Right renal cortex interstitium (tissue), 3 donors: ENCODE data around the gene MBNL2. TPM values are rescaled to one million over a fixed set of nuclear protein-coding genes. Genes with fewer than 3 reads are reported as not detected.

Experiments used
- DNase-seq, 3 donors: peaks; one replicate each; pipeline ENCODE4 v3.0.0-alpha.2; 2013; ENCODE audit warnings: low read depth in 3 of 3, low spot score in 2 of 3
- polyA plus RNA-seq, 3 donors: library from polyadenylated mRNA; unstranded; fragments of 120-200 nt; gene quantifications; one replicate each; pipeline ENCODE4 v1.2.1, GENCODE V29; 2013; ENCODE audit not compliant: insufficient read length in 3 of 3

MBNL2 gene
- polyA plus RNA-seq, 3 donors: 59.2 to 63.0 (median 62.4) TPM

DNA sequence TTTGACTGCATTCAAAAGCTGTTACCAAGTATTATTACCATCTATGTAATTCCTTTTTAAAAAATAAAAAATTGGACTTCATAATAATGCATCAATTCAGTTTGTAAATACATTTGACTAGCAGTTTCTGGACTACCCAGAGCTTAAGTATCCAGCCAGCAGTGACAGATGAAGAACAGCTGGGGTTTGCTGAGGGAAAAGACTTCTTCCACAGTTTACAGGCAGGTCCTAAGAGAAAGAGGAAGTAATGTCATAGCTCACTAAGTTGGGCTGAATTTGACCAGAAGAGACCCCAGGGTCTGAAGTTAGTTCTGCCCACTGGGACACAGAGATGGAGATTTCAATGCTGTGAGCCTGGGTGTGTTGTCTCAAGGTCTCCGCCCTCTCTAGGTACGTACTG lies 96.4 kb downstream of the MBNL2 start:
- DNase-seq: no peak

DNA sequence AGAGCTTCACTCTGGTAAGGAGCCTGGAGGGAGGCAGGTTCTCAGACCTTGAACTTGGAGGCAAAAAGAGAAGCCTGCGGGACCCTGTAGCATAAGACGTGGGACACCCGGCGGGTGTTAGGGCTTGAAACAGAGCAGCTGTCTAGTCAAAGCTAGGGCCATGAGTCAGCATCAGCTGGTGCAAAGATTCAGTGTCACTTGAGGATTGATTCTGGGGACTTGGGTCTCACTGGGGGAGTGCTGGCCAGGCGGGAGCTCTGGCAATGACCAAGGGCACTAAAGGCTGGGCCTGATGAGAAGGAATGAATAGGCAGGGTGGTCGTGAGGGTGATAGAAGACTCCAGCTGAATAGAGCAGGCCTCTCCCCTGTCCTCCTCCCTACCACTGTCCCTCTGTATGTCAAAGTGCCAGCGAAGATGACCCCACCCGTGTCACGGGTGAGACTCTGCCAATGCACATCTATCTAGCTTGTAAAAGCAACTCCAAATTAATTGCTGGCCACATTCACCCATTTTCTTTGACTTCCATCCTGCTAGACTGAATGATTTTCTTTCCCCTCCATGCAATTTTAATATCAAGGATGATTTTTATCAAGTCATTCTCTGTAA lies 97.1 kb downstream of the MBNL2 start:
- no peak for DNase-seq

DNA sequence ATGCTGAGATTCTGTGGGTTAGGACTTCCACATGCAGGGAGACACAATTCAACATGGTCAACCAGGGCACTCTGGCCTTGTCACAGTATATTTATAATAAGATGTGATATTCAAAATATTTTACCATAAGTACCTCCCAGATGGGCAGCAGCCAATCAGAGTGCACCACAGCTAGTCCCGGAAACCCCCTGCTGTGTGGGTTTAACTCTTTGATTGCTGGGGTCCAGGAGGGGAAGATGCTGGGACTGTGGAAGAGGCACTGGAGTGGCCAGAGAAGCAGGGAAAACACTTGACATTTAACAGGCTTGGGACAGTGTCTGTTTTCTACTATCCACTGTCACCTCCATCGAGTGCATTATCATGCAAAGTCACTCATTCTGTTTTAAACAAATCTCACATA lies 99.0 kb downstream of the MBNL2 start:
- no peak for DNase-seq

DNA sequence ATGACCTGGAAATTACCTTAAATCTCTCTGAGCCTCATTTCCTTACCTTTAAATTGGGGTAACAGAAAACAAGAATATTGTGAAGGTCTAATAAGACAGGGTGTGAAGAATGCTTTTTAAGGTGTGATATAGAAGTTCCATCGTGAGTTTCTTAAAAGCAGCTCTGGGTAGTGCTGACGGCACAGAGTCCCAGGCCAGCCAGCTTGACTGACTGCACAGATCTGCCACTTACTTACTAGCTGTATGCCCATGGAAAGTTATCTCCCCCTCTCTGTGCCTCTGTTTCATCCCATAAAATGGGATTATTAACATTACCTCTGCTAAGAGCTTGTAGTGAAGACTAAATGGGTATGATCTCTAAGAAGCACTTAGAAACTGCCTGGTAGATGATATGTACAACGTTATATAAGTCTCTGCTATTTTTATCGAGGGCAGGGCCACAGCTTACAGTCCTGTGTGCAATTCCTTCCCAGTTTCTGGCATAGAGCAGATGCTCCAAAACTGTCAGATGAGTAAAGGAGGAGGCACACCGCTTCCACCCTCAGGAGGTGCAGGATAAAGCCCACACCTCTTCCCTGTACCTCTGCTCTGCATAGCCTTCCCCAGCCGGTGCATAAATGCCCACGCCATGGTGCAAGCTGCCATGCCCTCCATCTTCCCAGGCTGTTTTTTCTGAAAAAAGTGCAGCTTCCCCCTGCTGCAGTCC lies 99.6 kb downstream of the MBNL2 start:
- DNase-seq: no peak

DNA sequence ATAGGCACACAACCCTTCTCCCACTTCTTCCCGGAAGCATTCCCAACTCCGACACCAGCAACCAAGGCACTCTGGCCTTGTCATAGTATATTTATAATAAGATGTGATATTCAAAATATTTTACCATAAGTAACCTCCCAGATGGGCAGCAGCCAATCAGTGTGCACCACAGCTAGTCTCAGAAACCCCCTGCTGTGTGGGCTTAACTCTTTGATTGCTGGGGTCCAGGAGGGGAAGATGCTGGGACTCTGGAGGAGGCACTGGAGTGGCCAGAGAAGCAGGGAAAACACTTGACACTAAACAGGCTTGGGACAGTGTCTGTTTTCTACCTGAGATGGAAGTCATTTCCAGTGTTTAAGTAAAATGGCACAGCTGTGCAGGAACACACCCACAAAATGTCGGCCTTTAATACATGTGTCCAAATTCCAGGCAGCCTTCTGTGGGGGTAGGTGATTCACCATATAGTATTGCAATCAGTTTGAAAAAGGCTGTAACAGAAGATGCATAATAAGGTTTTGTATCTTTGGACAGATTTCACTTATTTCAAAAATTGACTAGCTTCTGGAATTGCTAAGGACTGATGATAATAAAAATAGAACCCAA lies 100.7 kb downstream of the MBNL2 start:
- no peak for DNase-seq

DNA sequence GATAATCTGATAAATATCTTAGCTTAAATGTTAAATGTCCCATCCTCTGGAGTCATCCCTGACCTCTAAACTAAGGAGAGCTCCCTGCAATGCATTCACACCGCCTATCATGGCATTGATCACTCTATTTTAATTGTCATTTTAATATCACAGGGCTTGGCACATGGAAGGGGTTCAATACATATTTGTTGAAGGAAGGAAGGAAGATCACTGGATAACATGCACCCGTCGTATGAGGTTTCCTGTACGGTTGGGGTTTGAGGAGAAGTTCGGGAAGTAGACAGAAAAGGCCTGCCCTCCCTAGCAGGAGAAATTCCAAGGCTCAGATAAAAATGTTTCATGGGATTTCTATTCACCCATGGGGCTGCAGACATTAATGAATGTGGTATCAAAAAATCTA lies 102.0 kb downstream of the MBNL2 start:
- no peak for DNase-seq

DNA sequence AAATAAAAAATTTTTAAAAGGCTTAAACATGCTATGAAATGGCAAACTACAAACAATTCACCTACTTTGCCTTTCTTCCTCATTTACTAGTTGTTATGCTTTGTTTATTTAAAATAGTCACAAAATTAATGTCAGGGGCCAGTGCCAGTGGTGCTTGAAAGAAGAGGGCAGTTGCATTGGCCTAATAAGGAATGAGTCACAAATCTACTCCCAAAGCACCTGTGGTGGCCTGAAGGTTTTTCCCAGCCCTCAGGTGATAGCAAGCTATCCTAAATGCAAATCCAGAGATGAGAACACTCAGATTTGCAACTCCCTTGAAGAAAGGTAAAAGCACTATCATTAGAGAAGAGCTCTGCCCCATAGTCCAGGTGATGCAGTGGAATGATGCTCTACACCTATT lies 103.6 kb downstream of the MBNL2 start:
- no peak for DNase-seq

DNA sequence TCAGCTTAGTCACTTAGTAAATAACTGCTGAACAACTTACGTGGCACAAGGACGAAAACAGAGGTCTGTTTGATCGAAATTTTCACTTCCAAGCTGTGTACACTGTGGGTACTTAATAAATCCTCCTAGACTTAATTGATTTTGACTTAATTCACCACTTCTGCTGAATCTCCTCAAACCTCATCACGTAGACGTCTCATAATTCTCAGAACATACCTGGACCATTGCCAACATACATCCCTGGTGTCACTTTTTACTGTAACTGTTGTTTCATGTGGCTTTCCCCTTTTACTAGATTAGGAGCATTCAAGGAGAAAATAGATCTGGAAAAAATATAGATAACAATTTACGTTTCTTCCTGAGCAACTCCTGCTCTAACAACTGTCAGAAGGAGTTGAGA lies 105.0 kb downstream of the MBNL2 start:
- no peak for DNase-seq

DNA sequence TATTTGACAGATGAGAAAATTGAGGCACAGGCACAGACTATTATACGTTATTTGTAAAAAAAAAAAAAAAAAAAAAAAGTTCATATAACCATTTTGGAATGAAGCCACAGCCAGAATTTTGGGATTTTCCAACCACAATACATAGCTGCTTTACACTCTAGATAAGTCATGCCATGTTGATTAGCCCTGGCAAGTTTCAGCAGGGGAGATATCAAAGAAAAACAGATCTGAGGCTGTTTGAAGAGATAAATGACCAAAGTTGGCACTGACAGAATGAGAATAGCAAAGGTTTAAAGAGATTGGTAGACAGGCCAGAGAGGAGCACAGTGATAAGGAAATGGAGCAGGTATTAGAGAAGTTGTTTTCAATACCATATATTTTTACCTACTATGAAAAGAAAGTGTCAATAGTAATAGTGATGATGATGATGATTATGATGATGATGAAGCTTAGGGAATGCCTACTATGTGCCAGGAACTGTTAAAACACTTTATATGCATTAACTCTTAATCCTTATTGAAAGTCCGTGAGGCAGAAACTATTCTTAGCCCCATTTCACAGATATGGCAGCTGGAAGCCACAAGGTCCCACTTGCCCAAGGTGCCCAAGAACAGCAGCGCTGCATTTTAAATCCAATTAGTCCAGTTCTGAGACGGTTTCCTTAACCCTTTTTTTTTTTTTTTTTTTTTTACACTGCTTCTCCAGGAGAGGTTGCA lies 105.5 kb downstream of the MBNL2 start:
- no peak for DNase-seq

DNA sequence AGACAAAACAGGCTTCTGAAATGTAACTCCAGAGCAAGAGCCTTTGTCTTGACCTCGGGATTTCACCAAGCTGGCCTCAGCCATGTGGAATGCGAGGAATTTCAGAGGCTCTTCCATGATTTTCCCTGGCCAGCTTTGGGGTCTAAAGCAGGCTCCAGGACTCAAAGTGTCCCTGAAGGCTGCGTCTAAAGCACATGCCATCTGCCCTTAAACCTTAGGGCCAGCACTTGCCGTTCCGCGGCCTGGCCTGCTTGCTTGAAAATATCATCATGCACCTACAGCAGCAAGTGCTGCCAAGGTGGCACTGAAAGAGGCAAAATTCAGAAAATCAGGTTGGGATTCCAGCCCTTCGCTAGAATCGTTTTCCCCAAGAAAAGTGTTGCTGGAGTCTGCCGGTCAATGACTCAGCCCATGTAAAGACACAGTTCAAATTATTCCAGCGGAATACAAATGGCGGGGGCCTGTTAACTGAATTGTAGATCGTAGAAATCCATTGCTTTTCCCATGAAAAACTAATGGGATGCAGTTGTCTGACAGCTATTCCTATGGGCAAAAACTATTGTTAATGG lies 106.2 kb downstream of the MBNL2 start:
- DNase-seq: no peak

DNA sequence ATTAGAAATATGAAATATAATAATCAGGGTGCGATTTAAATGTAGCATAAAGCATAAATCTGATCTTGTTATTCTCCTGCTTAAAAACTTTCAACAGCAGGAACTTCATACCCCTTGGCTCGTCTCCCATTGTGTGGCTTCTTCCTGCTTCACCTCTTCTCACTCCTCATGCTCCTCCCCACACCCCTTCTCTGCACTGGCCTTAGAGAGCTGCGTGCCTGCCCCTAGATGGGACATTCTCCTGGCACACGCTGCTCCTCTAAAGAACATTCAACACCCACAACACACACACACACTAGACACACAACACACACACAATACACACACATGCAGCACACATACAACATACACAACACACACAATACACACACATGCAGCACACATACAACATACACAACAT lies 107.2 kb downstream of the MBNL2 start:
- DNase-seq: no peak

DNA sequence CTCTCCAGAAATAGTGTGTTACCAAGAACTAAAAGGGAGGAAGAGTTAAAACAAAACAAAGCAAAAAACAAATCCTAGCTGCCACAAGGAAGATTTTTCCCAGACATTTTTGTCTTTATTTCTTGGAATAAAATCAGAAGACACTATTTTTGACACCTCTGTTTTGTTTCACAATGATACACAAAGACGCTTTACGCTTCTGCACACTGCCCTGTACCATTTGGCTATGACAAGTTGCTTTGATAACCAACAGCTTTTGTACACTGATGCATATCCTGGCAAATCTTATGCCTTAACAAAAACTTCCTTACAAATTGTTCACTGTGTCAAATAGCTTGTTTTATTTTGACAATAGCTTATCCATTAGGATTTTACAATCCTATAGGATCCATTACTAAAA lies 108.3 kb downstream of the MBNL2 start:
- no peak for DNase-seq

DNA sequence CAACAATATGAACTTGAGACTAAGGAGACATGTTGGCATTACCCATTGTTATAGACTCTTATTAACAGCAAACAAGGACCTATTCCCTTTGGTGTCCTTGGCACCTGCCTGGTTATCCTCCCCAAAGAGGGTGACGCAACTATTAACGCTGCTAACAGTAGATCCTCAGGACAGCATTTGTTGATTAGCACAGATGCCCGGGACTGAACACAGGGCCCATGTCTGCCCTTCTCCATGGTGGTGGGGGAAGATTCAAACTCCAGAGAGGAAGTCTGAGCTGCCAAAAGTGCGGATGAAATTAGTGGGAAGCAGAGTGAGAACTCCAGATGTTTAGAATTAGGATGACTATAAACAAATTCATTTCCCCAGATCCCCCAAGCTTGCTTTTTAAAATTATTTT lies 110.6 kb downstream of the MBNL2 start:
- no peak for DNase-seq

DNA sequence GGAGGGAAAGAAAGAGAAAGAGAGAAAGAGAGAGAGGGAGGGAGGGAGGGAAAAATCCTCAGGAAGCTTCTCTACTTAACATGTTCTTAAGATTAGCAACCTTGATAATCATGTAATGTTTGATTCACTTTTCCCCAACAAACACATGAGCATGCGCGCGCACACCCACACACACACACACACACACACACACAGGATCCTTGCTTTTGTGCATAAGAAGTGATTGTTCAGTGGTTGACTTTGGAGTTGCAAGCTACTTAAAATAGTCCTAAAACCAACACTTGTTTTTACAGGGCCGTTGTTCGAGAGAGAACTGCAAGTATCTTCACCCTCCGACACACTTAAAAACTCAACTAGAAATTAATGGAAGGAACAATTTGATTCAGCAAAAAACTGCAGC lies 111.8 kb downstream of the MBNL2 start:
- no peak for DNase-seq

DNA sequence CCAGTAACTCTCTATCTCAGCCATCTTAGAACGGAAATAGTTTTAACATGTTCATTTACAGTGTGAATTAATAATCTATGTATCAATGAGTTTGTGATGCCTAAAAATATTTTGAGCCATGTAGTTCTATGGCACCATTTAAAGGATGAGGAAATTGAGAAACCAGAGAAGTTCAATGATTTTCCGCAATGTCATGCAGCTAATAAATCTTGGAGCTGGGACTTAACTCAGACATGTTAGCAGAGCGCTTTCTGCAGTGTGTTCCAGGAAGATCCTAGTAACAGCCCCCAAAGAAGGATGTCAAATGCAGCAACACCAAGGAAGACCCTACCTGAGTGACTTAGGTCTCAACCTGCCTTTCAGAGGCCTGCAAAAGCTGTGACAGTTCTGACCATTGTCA lies 112.6 kb downstream of the MBNL2 start:
- DNase-seq: no peak

DNA sequence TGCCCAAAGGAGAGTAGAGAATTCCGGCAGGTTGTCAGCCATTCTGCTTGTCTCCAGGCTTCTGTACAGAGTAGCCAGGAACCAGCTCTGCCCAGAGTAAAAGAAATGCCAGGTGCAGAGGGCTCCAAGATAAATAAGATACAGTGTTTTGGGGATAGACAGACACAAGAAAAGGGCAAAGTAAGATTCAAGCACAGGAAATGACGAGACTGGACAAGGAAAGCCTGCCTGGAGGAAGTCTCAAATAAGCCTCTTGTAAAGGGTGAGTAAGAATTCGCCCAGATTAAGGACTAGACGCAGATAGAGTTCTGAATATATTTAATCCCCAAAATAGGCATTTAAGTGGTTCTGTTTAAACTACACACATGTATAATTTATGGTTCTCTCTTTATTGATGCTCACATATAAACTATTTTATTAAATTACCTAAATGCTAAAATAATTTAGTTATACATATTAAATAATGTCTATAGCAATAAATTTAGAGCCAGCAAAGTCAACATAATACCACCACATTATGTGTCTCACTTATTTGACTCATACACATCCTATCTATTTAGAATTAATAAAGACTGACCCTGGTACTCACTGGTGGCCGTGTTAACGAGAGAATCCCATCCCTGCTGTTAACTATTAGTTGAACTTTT lies 113.5 kb downstream of the MBNL2 start:
- no peak for DNase-seq

DNA sequence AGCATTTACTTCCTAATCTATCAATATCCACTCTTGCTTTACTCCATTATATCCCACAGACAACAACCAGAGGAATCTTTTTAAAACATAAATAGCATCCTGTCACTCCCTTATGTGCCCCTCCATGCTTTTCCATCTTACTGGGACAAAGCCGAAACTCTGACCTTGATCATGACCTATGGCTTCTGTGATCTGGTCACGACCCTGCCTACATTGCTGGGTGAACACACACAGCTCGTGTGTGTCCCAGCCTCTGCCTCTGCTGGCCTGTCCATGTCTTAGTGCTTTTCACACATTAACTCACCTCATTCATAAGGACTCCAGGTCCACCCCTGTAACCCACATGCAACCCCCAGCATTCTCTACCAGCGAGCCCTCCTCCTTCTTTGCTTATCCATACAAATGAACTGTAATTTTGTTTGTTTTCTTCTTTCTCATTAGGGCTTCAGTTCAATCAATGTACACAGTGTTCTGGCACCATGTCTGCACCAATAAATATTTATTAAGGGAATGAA lies 115.9 kb downstream of the MBNL2 start:
- no peak for DNase-seq

DNA sequence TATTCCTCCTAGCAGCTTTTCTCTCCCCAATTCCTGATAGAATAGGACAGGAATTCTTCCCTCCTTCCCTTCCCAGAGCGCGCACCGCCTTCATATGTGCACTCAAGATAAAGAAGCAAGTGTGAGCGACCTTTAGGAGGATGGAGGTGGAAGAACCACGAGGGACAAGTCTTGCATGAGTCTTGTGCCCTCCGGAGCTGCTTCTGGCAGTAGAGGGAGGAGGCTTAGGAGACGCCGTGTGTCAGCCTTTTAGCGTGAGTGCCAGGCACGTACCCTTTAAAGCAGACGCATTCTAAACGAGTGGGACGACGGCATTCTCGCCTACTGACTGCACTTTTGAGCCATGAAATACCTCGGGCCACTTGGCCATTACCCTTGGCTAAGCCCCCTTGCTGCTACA lies 116.4 kb downstream of the MBNL2 start:
- no peak for DNase-seq

DNA sequence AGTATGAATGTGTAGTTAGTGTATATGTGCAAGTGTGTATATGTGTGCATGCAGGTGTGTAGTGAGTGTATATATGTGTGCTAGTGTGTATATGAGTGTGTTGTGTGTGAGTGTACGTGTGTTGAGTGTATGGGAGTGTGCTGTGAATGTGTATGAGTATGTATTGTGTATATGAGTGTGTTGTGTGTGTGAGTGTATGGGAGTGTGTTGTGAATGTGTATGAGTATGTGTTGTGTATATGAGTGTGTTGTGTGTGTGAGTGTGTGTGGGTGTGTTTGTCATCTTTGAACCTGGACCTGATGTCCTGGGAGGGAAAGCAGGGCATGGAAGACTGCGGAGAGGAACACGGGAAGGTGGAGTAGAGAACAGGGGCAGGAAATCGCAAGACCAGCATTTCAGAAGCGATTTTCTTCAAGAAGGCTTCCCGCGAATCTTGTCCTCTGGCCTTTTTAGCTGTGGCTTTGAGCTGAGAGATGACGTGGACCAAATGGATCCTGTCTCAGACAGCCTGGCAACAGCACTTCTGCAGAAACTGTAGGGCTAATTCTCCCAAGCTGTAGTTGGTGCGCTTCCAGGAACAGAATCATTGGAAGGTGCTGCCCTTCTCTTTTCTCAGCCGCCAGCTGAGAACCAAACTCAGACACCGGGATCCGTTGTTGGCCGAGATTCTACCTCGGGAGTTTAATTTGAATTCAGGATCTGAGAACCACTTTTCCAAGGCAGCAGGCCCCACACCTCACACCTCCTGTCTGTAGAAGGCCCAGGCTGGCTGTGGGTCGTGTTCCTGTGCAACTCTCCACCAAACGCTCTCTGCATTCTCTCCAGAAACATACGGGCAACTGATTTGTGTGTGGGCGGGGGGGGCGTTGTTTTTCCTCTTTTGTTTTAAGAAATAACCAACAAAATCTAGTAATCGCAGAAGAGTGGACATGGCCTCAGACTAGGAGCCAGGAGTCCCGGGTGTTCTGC lies 117.2 kb downstream of the MBNL2 start:
- peak in 1 of 3 donors; percentile 36 for DNase-seq
